ENCODE results near the gene FRY.

DNA sequence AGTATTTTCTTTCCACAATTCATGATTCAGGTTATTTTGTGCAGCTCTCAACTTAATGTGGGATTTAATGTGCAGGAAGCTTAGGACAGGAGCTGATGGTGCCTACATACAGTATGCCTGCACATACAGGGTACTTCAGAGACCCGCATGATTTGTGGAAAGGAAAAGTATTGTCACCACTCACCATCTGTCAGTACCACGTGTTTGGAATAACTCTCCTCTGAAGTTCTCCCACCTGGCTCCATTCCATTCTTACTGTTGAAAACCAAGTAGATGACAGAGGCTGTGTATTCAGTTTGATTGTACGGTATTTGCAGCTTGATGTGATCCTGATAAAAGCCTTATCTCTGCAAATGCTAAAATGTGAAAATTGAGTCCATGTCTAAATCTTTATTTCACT, 197.9 kb downstream of the FRY start:
- TF ChIP-seq CTCF (IDR thresholded peaks at IDR 0.05) = no peak
- TF ChIP-seq POLR2A (IDR thresholded peaks at IDR 0.05) = no peak

All from heart left ventricle (tissue), 13 donors.